Left lung (tissue), 10 donors: ENCODE measurements around the gene KRTAP5-3. TPM values are rescaled to one million over a fixed set of nuclear protein-coding genes. Genes with fewer than 3 reads are reported as not detected.
"Not testable (repeated sequence)": the region's sequence is repeated elsewhere in the genome, so short reads cannot be mapped to it uniquely, and the experiment has no call there.

Experiments
- ATAC-seq: fragments of 200-7000 bp; cut with Tn5 transposase; one replicate; pipeline ENCODE4 v1.9.1; 2020; ENCODE audit warnings: moderate library complexity
- DNase-seq, 4 donors: peaks; one replicate each; pipeline ENCODE4 v3.0.0-alpha.2; 2013 to 2020
- H3K27ac ChIP-seq, 2 donors: fragments of 200-600 bp; sonication (generic) in 1 of 2; one replicate each; pipeline versions ENCODE4 v1.5.0 to v1.8.0; 2020 to 2021
- H3K27me3 ChIP-seq, 2 donors: fragments of 200-600 bp; sonication (generic) in 1 of 2; one replicate each; pipeline versions ENCODE4 v1.5.0 to v1.8.0; 2020 to 2021
- H3K36me3 ChIP-seq, 2 donors: fragments of 200-600 bp; sonication (generic) in 1 of 2; one replicate each; pipeline versions ENCODE4 v1.5.0 to v1.8.0; 2020 to 2021
- H3K4me1 ChIP-seq, 2 donors: fragments of 200-600 bp; one replicate each; pipeline ENCODE4 v1.8.0; 2021
- H3K4me3 ChIP-seq, 2 donors: fragments of 200-600 bp; sonication (generic) in 1 of 2; one replicate each; pipeline versions ENCODE4 v1.5.0 to v1.8.0; 2020 to 2021; ENCODE audit warnings: mild to moderate bottlenecking in 1 of 2
- H3K9me3 ChIP-seq, 2 donors: fragments of 200-600 bp; sonication (generic) in 1 of 2; one replicate each; pipeline versions ENCODE4 v1.5.0 to v1.8.0; 2020 to 2021
- CTCF ChIP-seq, 2 donors: fragments of 200-600 bp; sonication (generic) in 1 of 2; IDR thresholded peaks; one replicate each; pipeline versions ENCODE4 v1.5.0 to v1.8.0; 2021; ENCODE audit warnings: antibody characterized with exemption in 2 of 2
- intact Hi-C, 2 donors: fragments of 100-400 bp; cut with DNase I; formaldehyde crosslinking; loops; one replicate each; pipeline versions ENCODE4 v1.11.2 to v1.14.2; 2022
- polyA plus RNA-seq, 6 donors: library from polyadenylated mRNA; unstranded; fragments of 120-200 nt; gene quantifications; one replicate each; pipeline ENCODE4 v1.2.1, GENCODE V29; 2013; ENCODE audit not compliant: insufficient read length in 6 of 6
- total RNA-seq, 2 donors: library from RNA; stranded (reverse); fragmentation: NEBNext Ultra II Directional; extraction: Animal tissue kit (Norgen Biotek cat#: 25700); gene quantifications; one replicate each; pipeline ENCODE4 v1.2.1, GENCODE V29; 2021
- donor health status: DM: no; HTN: yes; CAD: no.
- donor health status: DM: no; HTN: no; CAD: no.

Gene KRTAP5-3
- total and polyA plus RNA-seq, 8 donors, result not detected

GRCh38 chr11:1586699-1587098 is 21.6 kb downstream of the KRTAP5-3 start:
- Histone ChIP-seq H3K27me3 (peaks cover 0 to 13% of the 10 kb centered on the region in 2 donors), H3K4me3 (no peak overlapping the region), H3K9me3 (no peaks in the 10 kb centered on the region), H3K36me3 (no peaks in the 10 kb centered on the region), H3K27ac (no peak overlapping the region), H3K4me1 (peaks cover 0 to 6% of the 10 kb centered on the region in 2 donors)
- TF ChIP-seq CTCF (IDR thresholded peaks at IDR 0.05), result no peak
- intact Hi-C loops, result no loop called here
- no peak for DNase-seq
- no peak for ATAC-seq

GRCh38 chr11:1584661-1585370 is 23.4 kb downstream of the KRTAP5-3 start, which contains the start of gene KRTAP5-1:
KRTAP5-1 (minus strand) TSS chr11:1585283; CDS start chr11:1585249, 34 bp downstream.
- DNase-seq, H3K4me1 ChIP-seq, H3K27ac ChIP-seq, H3K27me3 ChIP-seq, intact Hi-C loops, H3K4me3 ChIP-seq, H3K9me3 ChIP-seq, ATAC-seq, H3K36me3 ChIP-seq: not testable (repeated sequence)

- intact Hi-C loops, H3K9me3 ChIP-seq, H3K4me3 ChIP-seq, H3K36me3 ChIP-seq, H3K4me1 ChIP-seq, ATAC-seq, H3K27ac ChIP-seq, DNase-seq, H3K27me3 ChIP-seq: not testable (repeated sequence)
These were observed 25.4 kb downstream of the KRTAP5-3 start for GRCh38 chr11:1582909-1583308.

- Histone ChIP-seq H3K9me3 (peaks cover 0 to 3% of the 10 kb centered on the region in 2 donors), H3K36me3 (no peaks in the 10 kb centered on the region), H3K4me1 (no peaks in the 10 kb centered on the region), H3K27ac (no peak overlapping the region), H3K27me3 (peaks cover 0 to 6% of the 10 kb centered on the region in 2 donors), H3K4me3 (no peak overlapping the region)
- ATAC-seq (no peak), DNase-seq (no peak)
- no peak for TF ChIP-seq CTCF (IDR thresholded peaks at IDR 0.05)
- intact Hi-C loops, result no loop called here
These were observed 26.3 kb downstream of the KRTAP5-3 start for GRCh38 chr11:1581976-1582375.

GRCh38 chr11:1576825-1577224 is 31.4 kb downstream of the KRTAP5-3 start:
- Histone ChIP-seq H3K4me1 (peaks cover 5 to 25% of the 10 kb centered on the region in 2 donors), H3K9me3 (peaks cover 0 to 3% of the 10 kb centered on the region in 2 donors), H3K27me3 (peaks cover 3 to 43% of the 10 kb centered on the region in 2 donors), H3K36me3 (no peaks in the 10 kb centered on the region), H3K4me3 (no peak overlapping the region), H3K27ac (no peak overlapping the region)
- ATAC-seq, result no peak
- no peak for TF ChIP-seq CTCF (IDR thresholded peaks at IDR 0.05)
- intact Hi-C loops, result no loop called here
- no peak for DNase-seq

GRCh38 chr11:1575756-1576155 is 32.5 kb downstream of the KRTAP5-3 start:
- DNase-seq, ATAC-seq, intact Hi-C loops, H3K36me3 ChIP-seq, H3K27ac ChIP-seq, H3K4me3 ChIP-seq, H3K9me3 ChIP-seq: not testable (repeated sequence)
- peaks cover 3 to 52% of the 10 kb centered on the region in 2 donors for H3K27me3 ChIP-seq
- H3K4me1 ChIP-seq, result peaks cover 8 to 30% of the 10 kb centered on the region in 2 donors

- Histone ChIP-seq H3K4me1 (peaks cover 8 to 34% of the 10 kb centered on the region in 2 donors), H3K27me3 (peaks cover 3 to 61% of the 10 kb centered on the region in 2 donors), H3K4me3 (no peak overlapping the region), H3K36me3 (no peaks in the 10 kb centered on the region), H3K9me3 (peaks cover 0 to 3% of the 10 kb centered on the region in 2 donors), H3K27ac (no peak overlapping the region)
- intact Hi-C loops, result no loop called here
- no peak for TF ChIP-seq CTCF (IDR thresholded peaks at IDR 0.05)
- no peak for DNase-seq
- no peak for ATAC-seq
These were observed 33.4 kb downstream of the KRTAP5-3 start for GRCh38 chr11:1574933-1575242.
